ENCODE measurements around the gene C11orf58. TPM values are rescaled to one million over a fixed set of nuclear protein-coding genes. Genes with fewer than 3 reads are reported as not detected.

Gene C11orf58
- 100 to 1,000 TPM; 103 to 170 (median 134) TPM for total RNA-seq

GRCh38 chr11:16738193-16738946 lies at the start of gene C11orf58:
TSS of gene C11orf58 (plus strand) at chr11:16738647. CDS start at chr11:16738779, 132 bp downstream.
- peak; percentile 97 to 98 for ATAC-seq
- intact Hi-C loops (cut with DNase I; ENCODE audit: low total_unique reads): loop anchor here (2.0 to 5.0 kb wide), 3 partner anchors 339 to 946 kb away; partner anchors contain the start of gene RPS13

GRCh38 chr11:16690086-16690485 lies 48.4 kb upstream of the C11orf58 start:
- no peak overlapping the region for H3K4me3 ChIP-seq
- ATAC-seq: no peak
- intact Hi-C loops (cut with DNase I; ENCODE audit: low total_unique reads): no loop called here

More at GRCh38 chr11:16738193-16738946, at the start of gene C11orf58:
- H3K4me3 ChIP-seq: peak within 1 kb of the TSS; percentile 78 to 91 (median 87)
- TF ChIP-seq POLR2A (IDR thresholded peaks at IDR 0.05): peak; percentile 94 to 95
- peak in 1 of 5 experiments; percentile 13 for TF ChIP-seq CTCF (IDR thresholded peaks at IDR 0.05 in 4 of 5, conservative IDR thresholded peaks at IDR 0.05 in 1 of 5)
- H3K27me3 ChIP-seq: no peaks in the 10 kb centered on the region
- in situ Hi-C loops (cut with MboI; ENCODE audit: low sequenced_read_pairs in 4 of 4): no loop called here
- H3K4me1 ChIP-seq: peaks cover 37 to 41% of the 10 kb centered on the region in 2 donors
- H3K36me3 ChIP-seq: no peaks in the 10 kb centered on the region
- H3K9me3 ChIP-seq: no peaks in the 10 kb centered on the region
- peak; percentile 94 to 97 for DNase-seq
- peak within 1 kb of the TSS; percentile 94 to 97 (median 94) for H3K27ac ChIP-seq

GRCh38 chr11:16703795-16704194 lies 34.7 kb upstream of the C11orf58 start:
- H3K27me3 ChIP-seq: no peaks in the 10 kb centered on the region
- ATAC-seq (no peak), DNase-seq (no peak)
- H3K9me3 ChIP-seq: no peaks in the 10 kb centered on the region
- intact Hi-C loops (cut with DNase I; ENCODE audit: low total_unique reads) (no loop called here), in situ Hi-C loops (cut with MboI; ENCODE audit: low sequenced_read_pairs in 4 of 4) (no loop called here)
- H3K4me1 ChIP-seq: no peaks in the 10 kb centered on the region
- no peak overlapping the region for H3K27ac ChIP-seq
- no peak overlapping the region for H3K4me3 ChIP-seq
- TF ChIP-seq CTCF (IDR thresholded peaks at IDR 0.05 in 4 of 5, conservative IDR thresholded peaks at IDR 0.05 in 1 of 5) (no peak), POLR2A (IDR thresholded peaks at IDR 0.05) (no peak)
- H3K36me3 ChIP-seq: no peaks in the 10 kb centered on the region

More at GRCh38 chr11:16690086-16690485, 48.4 kb upstream of the C11orf58 start:
- Histone ChIP-seq H3K27ac (no peak overlapping the region), H3K27me3 (no peaks in the 10 kb centered on the region), H3K4me1 (no peaks in the 10 kb centered on the region), H3K36me3 (no peaks in the 10 kb centered on the region), H3K9me3 (no peaks in the 10 kb centered on the region)
- TF ChIP-seq POLR2A (IDR thresholded peaks at IDR 0.05): no peak
- no peak for TF ChIP-seq CTCF (IDR thresholded peaks at IDR 0.05 in 4 of 5, conservative IDR thresholded peaks at IDR 0.05 in 1 of 5)
- in situ Hi-C loops (cut with MboI; ENCODE audit: low sequenced_read_pairs in 4 of 4): no loop called here
- DNase-seq: no peak

- no peaks in the 10 kb centered on the region for H3K27me3 ChIP-seq
- intact Hi-C loops (cut with DNase I; ENCODE audit: low total_unique reads): no loop called here
- no peak for DNase-seq
- peaks cover 6% of the 10 kb centered on the region in 2 donors for H3K4me1 ChIP-seq
- ATAC-seq: peak; percentile 65 to 83
- no peak overlapping the region for H3K4me3 ChIP-seq
- in situ Hi-C loops (cut with MboI; ENCODE audit: low sequenced_read_pairs in 4 of 4): no loop called here
- H3K9me3 ChIP-seq: no peaks in the 10 kb centered on the region
- H3K27ac ChIP-seq: no peak overlapping the region
- H3K36me3 ChIP-seq: no peaks in the 10 kb centered on the region
- no peak for TF ChIP-seq CTCF (IDR thresholded peaks at IDR 0.05 in 4 of 5, conservative IDR thresholded peaks at IDR 0.05 in 1 of 5)
Measured at GRCh38 chr11:16713594-16713993, 24.9 kb upstream of the C11orf58 start.
